KG1 (cell line): ENCODE measurements around the gene TTLL4.

Experiments used
- DNase-seq: peaks from one replicate; lab custom pipeline; 2025; lab: John Stamatoyannopoulos, UW

The TTLL4 gene

DNA sequence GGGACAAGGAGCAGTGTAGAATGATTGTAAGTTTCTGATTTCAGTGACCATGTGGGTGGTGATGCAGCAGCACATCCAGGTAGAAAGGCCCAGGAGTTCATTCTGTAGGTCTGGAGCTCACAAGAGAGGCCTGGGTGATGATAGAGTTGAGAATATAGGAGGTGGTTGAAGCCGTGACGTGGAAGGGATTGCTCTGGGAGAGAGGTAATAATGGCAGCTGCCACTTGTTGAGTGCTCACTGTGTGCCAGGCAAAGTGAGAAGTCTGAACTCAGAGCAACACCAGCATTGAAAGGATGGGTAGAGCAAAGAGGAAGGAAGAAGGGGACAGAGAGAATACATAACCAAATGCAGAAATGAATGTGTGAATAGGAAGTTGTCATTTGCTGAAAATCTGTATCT, 3.3 kb downstream of the TTLL4 start:
- DNase-seq = no peak

- no peak for DNase-seq
Measured at GRCh38 chr2:218716070-218716469, 5.4 kb downstream of the TTLL4 start.

DNA sequence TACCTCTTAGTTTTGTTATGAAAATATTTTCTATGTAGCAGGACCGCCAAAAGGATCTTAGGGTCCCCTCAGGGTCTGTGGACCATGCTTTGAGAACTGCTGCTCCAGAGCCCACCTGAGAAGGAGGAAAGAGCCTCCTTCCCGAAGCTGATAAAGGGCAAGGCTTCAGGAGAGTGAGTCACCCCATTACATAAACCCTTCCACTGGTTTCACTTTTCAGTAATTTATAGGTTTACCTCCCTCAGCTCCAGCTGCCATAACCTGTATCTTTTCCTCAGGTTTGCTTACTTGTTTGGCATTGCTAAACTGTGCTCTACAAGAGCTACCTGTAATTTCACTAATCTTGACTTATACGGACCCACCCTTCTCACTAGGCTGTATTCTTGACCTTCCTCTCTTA, 6.6 kb downstream of the TTLL4 start:
- DNase-seq = no peak

DNA sequence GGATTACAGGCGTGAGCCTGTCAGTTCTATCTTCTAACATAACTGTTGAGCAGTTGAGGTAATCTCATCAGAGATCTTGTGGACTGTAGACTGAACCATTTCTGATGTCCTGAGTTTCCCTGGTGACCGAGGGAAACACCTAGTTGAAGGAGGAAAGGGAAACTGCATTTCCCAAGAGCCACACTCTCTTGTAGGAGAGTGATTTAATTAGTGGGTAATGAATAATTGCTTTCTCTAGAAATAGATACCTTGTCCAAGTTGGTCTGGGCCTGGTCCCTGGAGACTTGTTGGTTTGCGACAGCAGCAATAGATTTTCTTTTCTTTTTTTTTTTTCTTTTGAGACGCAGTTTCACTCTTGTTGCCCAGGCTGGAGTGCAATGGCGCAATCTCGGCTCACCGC, 7.4 kb downstream of the TTLL4 start:
- DNase-seq = no peak

DNA sequence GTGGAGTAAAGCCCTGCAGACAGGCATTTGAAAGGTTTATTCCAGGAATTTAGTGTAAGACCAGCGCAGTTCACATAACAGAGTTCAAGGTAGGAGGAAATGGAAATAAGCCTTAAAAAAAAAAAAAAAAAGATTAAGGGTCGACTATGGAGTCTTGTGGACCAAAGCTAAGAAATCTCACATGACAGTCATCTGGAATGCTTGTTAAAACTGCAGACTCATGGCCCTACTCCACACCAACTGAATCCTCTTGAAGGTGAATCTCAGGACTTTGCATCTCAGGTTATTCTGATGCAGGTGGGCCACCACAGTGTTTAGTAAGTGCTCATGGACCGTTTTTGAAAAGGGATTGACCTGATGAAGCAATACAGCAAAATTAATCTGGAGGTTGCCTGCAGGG, 8.8 kb downstream of the TTLL4 start:
- no peak for DNase-seq

GRCh38 chr2:218720048-218721041, 9.7 kb downstream of the TTLL4 start:
- DNase-seq = no peak

GRCh38 chr2:218721488-218721887, 10.9 kb downstream of the TTLL4 start:
- DNase-seq = no peak

GRCh38 chr2:218721934-218722333, 11.3 kb downstream of the TTLL4 start:
- DNase-seq = no peak

- no peak for DNase-seq
Measured at GRCh38 chr2:218722419-218722818, 11.8 kb downstream of the TTLL4 start.

- no peak for DNase-seq
Measured at GRCh38 chr2:218722876-218723785, 12.5 kb downstream of the TTLL4 start.

DNA sequence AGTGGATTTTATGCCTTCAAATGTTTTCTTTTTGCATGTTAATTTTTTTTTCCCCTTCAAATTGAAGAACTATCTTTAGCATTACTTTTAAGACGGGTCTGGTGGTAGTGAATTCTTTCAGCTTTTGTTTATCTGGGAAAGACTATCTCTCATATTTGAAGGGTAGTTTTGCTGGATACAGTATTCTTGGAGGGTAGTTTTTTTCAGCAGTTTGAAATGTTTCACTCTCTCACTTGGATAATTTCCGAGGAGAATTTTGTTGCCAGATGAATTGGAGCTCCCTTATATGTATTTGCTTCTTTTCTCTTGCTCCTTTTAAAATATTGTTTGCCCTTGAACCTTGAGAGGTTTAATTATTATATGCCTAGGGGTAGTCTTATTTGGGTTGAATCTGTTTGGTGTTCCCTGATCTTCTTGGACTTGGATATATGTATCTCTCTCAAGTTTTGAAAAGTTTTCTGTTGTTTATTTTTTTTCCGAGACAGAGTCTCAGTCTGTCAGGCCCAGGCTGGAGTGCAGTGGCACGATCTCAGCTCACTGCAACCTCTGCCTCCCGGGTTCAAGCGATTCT, 15.5 kb downstream of the TTLL4 start:
- no peak for DNase-seq

- no peak for DNase-seq
Measured at GRCh38 chr2:218727502-218728165, 17.0 kb downstream of the TTLL4 start.

DNA sequence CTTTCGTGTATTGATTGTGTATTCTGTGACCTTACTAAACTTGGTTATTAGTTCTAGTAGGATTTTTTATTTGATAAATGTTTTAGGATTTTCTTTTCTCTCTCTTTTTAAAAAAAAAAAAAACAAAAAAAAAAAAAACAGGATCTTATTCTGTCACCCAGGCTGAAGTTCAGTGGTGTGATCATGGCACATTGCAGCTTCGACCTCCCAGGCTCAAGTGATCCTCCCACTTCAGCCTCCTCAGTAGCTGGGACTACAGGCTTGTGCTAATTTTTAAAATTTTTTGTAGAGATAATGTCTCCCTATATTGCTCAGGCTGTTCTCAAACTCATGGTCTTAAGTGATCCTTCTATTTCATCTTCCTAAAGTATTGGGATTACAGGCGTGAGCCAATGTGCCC, 19.0 kb downstream of the TTLL4 start:
- DNase-seq = no peak

- DNase-seq = no peak
Measured at GRCh38 chr2:218732052-218732760, 21.6 kb downstream of the TTLL4 start.

GRCh38 chr2:218732761-218733158, 22.1 kb downstream of the TTLL4 start:
- DNase-seq = no peak

GRCh38 chr2:218733171-218734021, 22.8 kb downstream of the TTLL4 start:
- DNase-seq = no peak

DNA sequence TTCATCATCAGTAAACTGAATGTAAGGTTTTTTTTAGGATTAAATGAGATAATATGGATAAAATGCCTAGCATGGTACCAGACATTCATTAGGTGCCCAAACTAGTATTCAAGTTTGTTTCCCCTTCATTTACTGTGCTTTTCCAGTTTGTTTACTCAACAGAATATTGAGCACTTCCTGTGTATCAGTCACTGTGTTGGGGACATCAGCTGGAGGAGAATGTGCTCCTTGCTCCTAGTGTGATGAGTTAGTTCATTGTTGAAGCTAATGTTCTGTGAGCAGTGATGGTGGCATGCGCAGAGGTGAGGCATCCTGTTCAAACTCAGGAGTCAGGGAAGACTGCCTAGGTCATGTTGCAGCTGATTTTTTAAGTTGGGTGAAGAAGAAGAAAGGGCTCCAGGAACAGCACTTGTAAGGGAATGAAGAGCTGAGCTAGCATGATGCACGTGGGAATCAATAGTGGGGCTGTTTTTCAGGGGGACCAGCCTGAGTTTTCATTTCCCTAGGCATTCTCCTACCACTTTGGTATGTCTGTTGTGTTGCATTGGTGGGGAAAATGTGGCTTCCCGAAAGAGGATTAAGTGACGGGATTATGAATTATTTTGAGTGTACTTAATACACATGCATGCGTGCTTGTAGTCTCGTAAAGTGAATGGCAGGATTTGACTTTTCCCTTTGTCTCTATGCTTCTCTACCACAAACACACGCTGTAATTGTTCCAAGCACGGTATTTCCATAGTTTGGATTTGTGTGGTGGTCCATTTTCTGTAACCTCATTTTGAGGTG, 23.7 kb downstream of the TTLL4 start:
- DNase-seq = no peak

DNA sequence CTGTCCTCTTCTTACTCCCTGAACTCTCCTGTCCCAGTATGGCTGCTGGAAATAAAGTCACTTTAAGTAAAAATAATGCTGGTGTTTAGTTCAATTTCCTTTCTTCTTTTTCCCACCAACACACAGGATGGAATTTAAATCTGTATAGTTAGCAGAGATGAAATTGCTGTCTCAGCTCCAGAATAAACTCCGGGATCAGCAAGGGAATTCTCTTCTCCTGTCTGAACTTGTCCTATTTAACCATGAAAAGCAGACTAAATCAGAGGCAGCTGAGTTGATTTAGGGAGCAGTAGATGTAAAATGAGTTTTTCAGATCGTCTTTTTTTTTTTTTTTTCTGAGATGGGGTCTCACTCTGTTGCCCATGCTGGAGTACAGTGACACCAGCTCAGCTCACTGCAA, 25.9 kb downstream of the TTLL4 start:
- DNase-seq = no peak

- no peak for DNase-seq
Measured at GRCh38 chr2:218743068-218743467, 32.4 kb downstream of the TTLL4 start.
